A549 (cell line): ENCODE measurements around the gene KMT2C. TPM values are rescaled to one million over a fixed set of nuclear protein-coding genes. Genes with fewer than 3 reads are reported as not detected.

Source experiments
- ATAC-seq, 2 experiments: fragments of 200-7000 bp in 1 of 2; fragments of >200 bp in 1 of 2; cut with Nextera tagmentation in 1 of 2; cut with Tn5 transposase in 1 of 2; 3 replicates each; pipeline versions ENCODE4 v1.8.0 to v1.9.1; 2018 to 2020; ENCODE audit warnings: mild to moderate bottlenecking in 1 of 2, moderate library complexity in 1 of 2
- CTCF ChIA-PET: fragments of 300-600 bp; sonication (Branson Sonifier 250); formaldehyde crosslinking; extraction: SDS; loops from one replicate; lab custom pipeline; 2021; ENCODE audit warnings: antibody characterized with exemption, inconsistent platforms; lab: Yijun Ruan, JAX
- POLR2A ChIA-PET: fragments of 350-600 bp; formaldehyde crosslinking; extraction: SDS; loops from one replicate; lab custom pipeline; 2021; ENCODE audit warnings: antibody characterized with exemption, inconsistent platforms; lab: Yijun Ruan, JAX
- DNase-seq, 2 experiments: peaks; one replicate each; pipeline versions ENCODE4 v3.0.0 to v3.0.0-alpha.2; 2011 to 2016; ENCODE audit warnings: low read depth in 1 of 2, low spot score in 1 of 2
- FAIRE-seq: peaks from 2 replicates; lab custom pipeline; 2011; peaks lifted over from hg19 to GRCh38; lab: Jason Lieb, UNC
- H3K27ac ChIP-seq, 2 experiments: fragments of >200 bp; sonication (Bioruptor Twin); formaldehyde crosslinking; 3 replicates each; pipeline ENCODE4 v1.5.1; 2016 to 2017
- H3K4me1 ChIP-seq: fragments of >200 bp; sonication (Bioruptor Twin); formaldehyde crosslinking; 3 replicates; pipeline ENCODE4 v1.6.1; 2016
- H3K4me2 ChIP-seq: fragments of >200 bp; sonication (Bioruptor Twin); formaldehyde crosslinking; 3 replicates; pipeline ENCODE4 v1.6.1; 2016
- H3K4me3 ChIP-seq: fragments of >200 bp; sonication (Bioruptor Twin); formaldehyde crosslinking; 3 replicates; pipeline ENCODE4 v1.5.1; 2016
- H3K9me3 ChIP-seq: fragments of >200 bp; sonication (Bioruptor Twin); formaldehyde crosslinking; 3 replicates; pipeline ENCODE4 v1.6.1; 2016
- ATOH8 ChIP-seq: fragments of 250-450 bp; sonication (Bioruptor Pico); IDR thresholded peaks from 2 replicates; pipeline ENCODE4 v1.5.0; 2020; ENCODE audit warnings: low read depth, mild to moderate bottlenecking, moderate library complexity
- CBX2 ChIP-seq: fragments of 200-600 bp; sonication (generic); IDR thresholded peaks from 2 replicates; pipeline ENCODE4 v1.6.1; 2016; ENCODE audit warnings: low read depth, mild to moderate bottlenecking, borderline replicate concordance
- CHD2 ChIP-seq: fragments of 150-350 bp; IDR thresholded peaks from 2 replicates; pipeline ENCODE4 v1.6.1; 2014; ENCODE audit warnings: low read length; ENCODE audit not compliant: partially characterized antibody
- EHF ChIP-seq: fragments of 250-450 bp; sonication (Bioruptor Pico); IDR thresholded peaks from 2 replicates; pipeline ENCODE4 v1.5.0; 2020; ENCODE audit warnings: mild to moderate bottlenecking
- EHMT2 ChIP-seq: fragments of 200-600 bp; sonication (generic); IDR thresholded peaks from 2 replicates; pipeline ENCODE4 v1.6.1; 2016; ENCODE audit warnings: antibody characterized with exemption, low read depth, mild to moderate bottlenecking, moderate library complexity
- ESRRA ChIP-seq: fragments of 150-350 bp; IDR thresholded peaks from 2 replicates; pipeline ENCODE4 v1.6.1; 2014; ENCODE audit warnings: mild to moderate bottlenecking, low read length, borderline replicate concordance
- FOSB ChIP-seq: fragments of 250-450 bp; sonication (Bioruptor Pico); IDR thresholded peaks from 2 replicates; pipeline ENCODE4 v1.5.0; 2020; ENCODE audit warnings: mild to moderate bottlenecking, moderate library complexity
- FOSL2 ChIP-seq, 2 experiments: fragments of 450-650 bp in 1 of 2; fragments of >200 bp in 1 of 2; sonication (Bioruptor Twin) in 1 of 2; formaldehyde crosslinking; IDR thresholded peaks; 2 replicates each; pipeline versions ENCODE4 v1.5.0 to v1.6.1; 2016 to 2020; ENCODE audit warnings: mild to moderate bottlenecking in 1 of 2, moderate library complexity in 1 of 2
- HEYL ChIP-seq: fragments of 250-450 bp; sonication (Bioruptor Pico); IDR thresholded peaks from 2 replicates; pipeline ENCODE4 v1.8.0; 2021; ENCODE audit warnings: mild to moderate bottlenecking, moderate library complexity
- HOXB5 ChIP-seq: fragments of 250-450 bp; sonication (Bioruptor Pico); IDR thresholded peaks from 2 replicates; pipeline ENCODE4 v1.5.0; 2020; ENCODE audit warnings: mild to moderate bottlenecking, moderate library complexity
- JUN ChIP-seq, 2 experiments: fragments of >200 bp; sonication (Bioruptor Twin); formaldehyde crosslinking; IDR thresholded peaks; 2 replicates in 1 of 2; 3 replicates in 1 of 2; pipeline ENCODE4 v1.6.1; 2016 to 2017
- MAX ChIP-seq: IDR thresholded peaks from 2 replicates; pipeline ENCODE4 v1.6.1; 2012
- MAZ ChIP-seq: fragments of 150-350 bp; IDR thresholded peaks from 2 replicates; pipeline ENCODE4 v1.6.1; 2014; ENCODE audit warnings: antibody characterized with exemption, low read depth, low read length, borderline replicate concordance
- NR3C1 ChIP-seq: fragments of >200 bp; sonication (Bioruptor Twin); formaldehyde crosslinking; IDR thresholded peaks from 3 replicates; pipeline ENCODE4 v1.6.1; 2017
- POLR2A ChIP-seq: IDR thresholded peaks from 2 replicates; pipeline ENCODE4 v1.6.1; 2012; ENCODE audit warnings: mild to moderate bottlenecking, low read length
- POLR2AphosphoS2 ChIP-seq: conservative IDR thresholded peaks from 2 replicates; pipeline ENCODE4 v1.6.1; 2012; ENCODE audit warnings: low read length, improper control_type of control experiment, inconsistent platforms
- REST ChIP-seq: fragments of 200-600 bp; sonication (generic); IDR thresholded peaks from 2 replicates; pipeline ENCODE4 v1.6.1; 2016; ENCODE audit warnings: antibody characterized with exemption, mild to moderate bottlenecking, moderate library complexity
- RNF2 ChIP-seq: fragments of 200-600 bp; sonication (generic); IDR thresholded peaks from 2 replicates; pipeline ENCODE4 v1.6.1; 2016; ENCODE audit warnings: low read depth, mild to moderate bottlenecking, antibody characterized with exemption, moderate library complexity, borderline replicate concordance
- SMC3 ChIP-seq: fragments of >200 bp; sonication (Bioruptor Twin); formaldehyde crosslinking; IDR thresholded peaks from 3 replicates; pipeline ENCODE4 v1.6.1; 2018; ENCODE audit warnings: inconsistent platforms
- SREBF2 ChIP-seq: fragments of 450-650 bp; IDR thresholded peaks from 2 replicates; pipeline ENCODE4 v1.6.1; 2014; ENCODE audit warnings: mild to moderate bottlenecking, moderate library complexity
- TP53 ChIP-seq: fragments of 250-450 bp; sonication (Bioruptor Pico); IDR thresholded peaks from 2 replicates; pipeline ENCODE4 v1.5.0; 2021; ENCODE audit warnings: mild to moderate bottlenecking, moderate library complexity
- WGBS: methylation state at CpG from one replicate; pipeline ENCODE4 v1.1.6; 2017; ENCODE audit errors: missing lambda C conversion rate; 5-methylcytosine and 5-hydroxymethylcytosine counted together
- polyA plus RNA-seq, 4 experiments: library from polyadenylated mRNA; depleted of rRNA in 3 of 4; stranded (reverse); fragments of >200 nt; fragmentation: RNase III in 1 of 4; extraction: RNeasy Plus Mini Kit Qiagen cat#74134 plus additional on column Dnase treatment in 1 of 4; gene quantifications; 2 replicates in 3 of 4; 3 replicates in 1 of 4; pipeline ENCODE4 v1.2.3, GENCODE V29; 2011 to 2017

The KMT2C gene
- polyA plus RNA-seq, 2 of the 4 experiments (the other 2 are of a cell fraction): 4.2 to 13.1 TPM

- FAIRE-seq (no peak), ATAC-seq (no peak), DNase-seq (no peak)
- CTCF ChIA-PET: interaction anchor here (0.9 to 1.9 kb wide), 2 partner anchors 9 to 15 kb away, joined by 4 to 7 read pairs; no protein-coding TSS in a partner anchor
- no peak overlapping the region for H3K27ac ChIP-seq
- TF ChIP-seq MAZ (no peak), SREBF2 (no peak), MAX (no peak), POLR2AphosphoS2 (no peak), RNF2 (no peak), TP53 (no peak), EHMT2 (no peak), FOSL2 (IDR thresholded peaks at IDR 0.05) (no peak), FOSL2 (CRISPR knock-in tag; IDR thresholded peaks at IDR 0.05) (no peak), ESRRA (no peak), CBX2 (no peak), REST (no peak), JUN (IDR thresholded peaks at IDR 0.05) (no peak), POLR2A (no peak), EHF (CRISPR knock-in tag) (no peak), SMC3 (no peak), CHD2 (no peak), HOXB5 (no peak), NR3C1 (no peak), FOSB (CRISPR knock-in tag) (no peak)
- 93% methylated on average over 5 of the region's 5 CpGs for WGBS
- no peaks in the 10 kb centered on the region for H3K4me1 ChIP-seq
- POLR2A ChIA-PET: no interaction called here
- no peak overlapping the region for H3K4me3 ChIP-seq
- H3K9me3 ChIP-seq: no peaks in the 10 kb centered on the region
- H3K4me2 ChIP-seq: no peak overlapping the region
Measured at GRCh38 chr7:152132812-152133211, 303.0 kb downstream of the KMT2C start.

GRCh38 chr7:152131981-152132494 lies 303.8 kb downstream of the KMT2C start:
- ChIA-PET POLR2A (no interaction called here), CTCF (interaction anchor here (0.9 to 1.9 kb wide), 3 partner anchors 8 to 27 kb away, joined by 4 to 7 read pairs (median 5); no protein-coding TSS in a partner anchor)
- Histone ChIP-seq H3K27ac (no peak overlapping the region), H3K9me3 (no peaks in the 10 kb centered on the region), H3K4me2 (no peak overlapping the region), H3K4me3 (no peak overlapping the region), H3K4me1 (no peaks in the 10 kb centered on the region)
- DNase-seq (no peak), ATAC-seq (no peak), FAIRE-seq (no peak)
- TF ChIP-seq ATOH8 (CRISPR knock-in tag) (no peak), EHMT2 (no peak), HEYL (no peak), MAZ (no peak)
- WGBS: 86% methylated on average over 12 of the region's 12 CpGs
